ENCODE measurements around the gene SORBS2.
"Not testable (repeated sequence)": the region's sequence is repeated elsewhere in the genome, so short reads cannot be mapped to it uniquely, and the experiment has no call there.

The SORBS2 gene

GRCh38 chr4:185578284-185578683 lies 233.7 kb downstream of the SORBS2 start:
- no peak for DNase-seq

GRCh38 chr4:185576962-185577950 lies 234.7 kb downstream of the SORBS2 start:
- no peak for DNase-seq

- no peak for DNase-seq
These were observed 235.6 kb downstream of the SORBS2 start for GRCh38 chr4:185576314-185576961.

GRCh38 chr4:185573651-185574199 lies 238.3 kb downstream of the SORBS2 start:
- no peak for DNase-seq

- no peak for DNase-seq
These were observed 241.3 kb downstream of the SORBS2 start for GRCh38 chr4:185570727-185571126.

GRCh38 chr4:185567381-185568376 lies 244.3 kb downstream of the SORBS2 start:
- no peak for DNase-seq

GRCh38 chr4:185566972-185567371 lies 245.0 kb downstream of the SORBS2 start:
- no peak for DNase-seq

- no peak for DNase-seq
These were observed 245.6 kb downstream of the SORBS2 start for GRCh38 chr4:185566425-185566824.

- no peak for DNase-seq
These were observed 246.3 kb downstream of the SORBS2 start for GRCh38 chr4:185565696-185566095.

GRCh38 chr4:185564349-185564748 lies 247.6 kb downstream of the SORBS2 start:
- no peak for DNase-seq

- DNase-seq: no peak
These were observed 249.5 kb downstream of the SORBS2 start for GRCh38 chr4:185562531-185562930.

GRCh38 chr4:185560316-185560715 lies 251.7 kb downstream of the SORBS2 start:
- DNase-seq: no peak

- no peak for DNase-seq
These were observed 252.1 kb downstream of the SORBS2 start for GRCh38 chr4:185559915-185560281.

GRCh38 chr4:185559251-185559914 lies 252.6 kb downstream of the SORBS2 start:
- DNase-seq: not testable (repeated sequence)

GRCh38 chr4:185554365-185555126 lies 257.4 kb downstream of the SORBS2 start:
- DNase-seq: no peak

- DNase-seq: no peak
These were observed 259.7 kb downstream of the SORBS2 start for GRCh38 chr4:185552254-185552653.

- no peak for DNase-seq
These were observed 261.1 kb downstream of the SORBS2 start for GRCh38 chr4:185550933-185551332.

GRCh38 chr4:185549095-185549639 lies 262.8 kb downstream of the SORBS2 start:
- DNase-seq: no peak

- no peak for DNase-seq
These were observed 263.4 kb downstream of the SORBS2 start for GRCh38 chr4:185548587-185548986.

- no peak for DNase-seq
These were observed 265.7 kb downstream of the SORBS2 start for GRCh38 chr4:185546335-185546734.
